Measurements from ENCODE around the gene PAX8.

DNA sequence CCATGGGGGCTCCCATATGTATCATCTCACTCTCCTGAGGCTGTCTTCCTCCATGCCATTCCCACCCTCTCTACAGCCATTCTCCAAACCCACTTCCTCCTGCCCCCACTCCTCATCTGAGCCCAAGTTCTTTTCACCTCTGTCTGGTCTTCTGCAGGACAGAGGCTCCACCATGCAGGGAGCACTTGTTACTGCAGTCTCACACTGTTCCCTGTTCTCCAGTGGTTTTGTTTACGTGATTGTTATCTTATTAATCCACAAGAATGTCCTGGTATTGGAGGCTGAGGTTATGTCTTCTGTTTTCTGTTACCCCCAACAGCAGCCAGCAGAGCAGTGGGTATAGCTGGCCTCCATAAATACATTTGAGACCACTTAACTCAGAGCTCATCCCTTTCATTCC lies 51.4 kb downstream of the PAX8 start:
- no peak for TF ChIP-seq EZH2phosphoT487 (IDR thresholded peaks at IDR 0.05; ENCODE audit: insufficient read depth, low read depth)
- TF ChIP-seq EZH2 (IDR thresholded peaks at IDR 0.05; ENCODE audit: insufficient read depth, poor library complexity, severe bottlenecking): no peak

Measured in GM23248 (cell line).